Fibroblast of skin of abdomen (primary cell): ENCODE results near the gene BARHL2.

Source experiments
- DNase-seq: peaks from one replicate; pipeline ENCODE4 v3.0.0-alpha.2; 2013

The BARHL2 gene

GRCh38 chr1:90724926-90725656 is 8.0 kb upstream of the BARHL2 start:
- no peak for DNase-seq

- no peak for DNase-seq
Observed at GRCh38 chr1:90724361-90724760, 7.3 kb upstream of the BARHL2 start.

- DNase-seq, result no peak
Observed at GRCh38 chr1:90723590-90724108, 6.5 kb upstream of the BARHL2 start.

GRCh38 chr1:90722874-90723589 is 5.9 kb upstream of the BARHL2 start:
- no peak for DNase-seq

- peak; percentile 28 for DNase-seq
Observed at GRCh38 chr1:90721210-90722194, 4.4 kb upstream of the BARHL2 start.

GRCh38 chr1:90720145-90720636 is 3.1 kb upstream of the BARHL2 start:
- no peak for DNase-seq

GRCh38 chr1:90719330-90720144 is 2.4 kb upstream of the BARHL2 start:
- DNase-seq, result no peak

GRCh38 chr1:90718411-90719329 is 1.6 kb upstream of the BARHL2 start:
- DNase-seq, result no peak

GRCh38 chr1:90717665-90718410 is 736 bp upstream of the BARHL2 start:
- DNase-seq, result peak; percentile 27

GRCh38 chr1:90717356-90717664 is 208 bp upstream of the BARHL2 start:
- DNase-seq, result no peak

GRCh38 chr1:90716243-90716551 is 905 bp downstream of the BARHL2 start:
- no peak for DNase-seq

- no peak for DNase-seq
Observed at GRCh38 chr1:90715309-90715708, 1.8 kb downstream of the BARHL2 start.

- DNase-seq, result no peak
Observed at GRCh38 chr1:90714521-90714951, 2.6 kb downstream of the BARHL2 start.

- DNase-seq, result no peak
Observed at GRCh38 chr1:90713741-90714509, 3.2 kb downstream of the BARHL2 start.

- DNase-seq, result no peak
Observed at GRCh38 chr1:90712915-90713730, 4.0 kb downstream of the BARHL2 start.

- DNase-seq, result no peak
Observed at GRCh38 chr1:90712153-90712856, 4.8 kb downstream of the BARHL2 start.

GRCh38 chr1:90711696-90712095 is 5.4 kb downstream of the BARHL2 start:
- DNase-seq, result no peak
